ENCODE results near the gene SVOP.
"Not testable (repeated sequence)": the region's sequence is repeated elsewhere in the genome, so short reads cannot be mapped to it uniquely, and the experiment has no call there.

Gene SVOP

DNA sequence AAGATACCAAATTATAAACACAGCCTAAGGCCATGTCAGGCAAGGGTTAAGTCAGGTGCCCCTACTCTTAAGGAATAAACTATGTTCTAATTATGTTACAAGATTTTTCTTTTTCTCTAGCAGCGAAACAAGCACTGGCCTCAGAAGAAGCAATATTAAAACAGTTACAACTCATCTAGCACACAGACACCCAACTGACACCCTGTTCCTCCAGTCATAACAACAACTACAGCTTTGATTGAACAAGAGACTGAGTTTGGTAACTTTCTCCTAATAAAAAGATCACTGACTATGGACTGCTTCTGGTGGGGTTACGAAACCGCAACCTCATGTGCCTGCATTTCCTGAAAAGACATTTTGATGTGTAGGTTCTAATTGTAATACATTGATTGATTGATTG, 144.3 kb downstream of the SVOP start:
- TF ChIP-seq, protein P1, sequence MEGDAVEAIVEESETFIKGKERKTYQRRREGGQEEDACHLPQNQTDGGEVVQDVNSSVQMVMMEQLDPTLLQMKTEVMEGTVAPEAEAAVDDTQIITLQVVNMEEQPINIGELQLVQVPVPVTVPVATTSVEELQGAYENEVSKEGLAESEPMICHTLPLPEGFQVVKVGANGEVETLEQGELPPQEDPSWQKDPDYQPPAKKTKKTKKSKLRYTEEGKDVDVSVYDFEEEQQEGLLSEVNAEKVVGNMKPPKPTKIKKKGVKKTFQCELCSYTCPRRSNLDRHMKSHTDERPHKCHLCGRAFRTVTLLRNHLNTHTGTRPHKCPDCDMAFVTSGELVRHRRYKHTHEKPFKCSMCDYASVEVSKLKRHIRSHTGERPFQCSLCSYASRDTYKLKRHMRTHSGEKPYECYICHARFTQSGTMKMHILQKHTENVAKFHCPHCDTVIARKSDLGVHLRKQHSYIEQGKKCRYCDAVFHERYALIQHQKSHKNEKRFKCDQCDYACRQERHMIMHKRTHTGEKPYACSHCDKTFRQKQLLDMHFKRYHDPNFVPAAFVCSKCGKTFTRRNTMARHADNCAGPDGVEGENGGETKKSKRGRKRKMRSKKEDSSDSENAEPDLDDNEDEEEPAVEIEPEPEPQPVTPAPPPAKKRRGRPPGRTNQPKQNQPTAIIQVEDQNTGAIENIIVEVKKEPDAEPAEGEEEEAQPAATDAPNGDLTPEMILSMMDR (IDR thresholded peaks at IDR 0.05; ENCODE audit: insufficient read depth, low read depth, low read length, missing control alignments) = no peak
- DNase-seq (ENCODE audit: low read depth) = no peak

DNA sequence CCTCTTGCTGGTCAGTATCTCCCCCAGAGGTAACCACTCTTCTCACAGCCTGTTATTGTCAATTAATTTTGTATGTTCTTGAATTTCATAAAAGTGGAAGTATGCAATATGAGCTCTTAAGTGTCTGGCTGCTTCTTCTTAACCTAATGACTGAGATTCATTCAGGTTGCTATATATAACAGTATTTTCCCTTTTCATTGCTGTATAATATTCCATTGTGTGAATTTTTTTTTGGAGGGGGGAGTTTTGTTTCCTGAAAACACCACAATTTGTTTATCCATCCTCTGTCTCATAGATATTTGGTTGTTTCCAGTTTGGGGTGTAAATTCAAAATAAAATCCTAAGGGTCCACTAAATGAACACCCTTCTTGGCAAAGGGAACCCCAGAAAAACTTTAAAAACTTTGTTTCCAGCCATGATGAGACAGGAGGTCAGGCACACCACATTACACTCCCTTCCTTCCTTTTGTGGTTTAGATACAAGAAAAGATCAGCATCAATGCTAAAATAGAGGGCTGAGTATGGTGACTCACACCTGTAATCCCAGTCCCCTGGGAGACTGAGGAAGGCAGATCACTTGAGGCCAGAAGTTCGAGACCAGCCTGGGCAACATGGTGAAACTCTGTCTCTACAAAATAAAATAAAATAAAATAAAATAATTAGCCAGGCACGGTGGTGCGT, 145.0 kb downstream of the SVOP start:
- DNase-seq (ENCODE audit: low read depth) = no peak
- H3K4me3 ChIP-seq (ENCODE audit: low read depth, low read length) = no peak overlapping the region
- TF ChIP-seq, protein P1 (IDR thresholded peaks at IDR 0.05; ENCODE audit: insufficient read depth, low read depth, low read length, missing control alignments) = no peak

More for the DNA sequence above, 144.3 kb downstream of the SVOP start:
- no peak overlapping the region for H3K4me3 ChIP-seq (ENCODE audit: low read depth, low read length)

DNA sequence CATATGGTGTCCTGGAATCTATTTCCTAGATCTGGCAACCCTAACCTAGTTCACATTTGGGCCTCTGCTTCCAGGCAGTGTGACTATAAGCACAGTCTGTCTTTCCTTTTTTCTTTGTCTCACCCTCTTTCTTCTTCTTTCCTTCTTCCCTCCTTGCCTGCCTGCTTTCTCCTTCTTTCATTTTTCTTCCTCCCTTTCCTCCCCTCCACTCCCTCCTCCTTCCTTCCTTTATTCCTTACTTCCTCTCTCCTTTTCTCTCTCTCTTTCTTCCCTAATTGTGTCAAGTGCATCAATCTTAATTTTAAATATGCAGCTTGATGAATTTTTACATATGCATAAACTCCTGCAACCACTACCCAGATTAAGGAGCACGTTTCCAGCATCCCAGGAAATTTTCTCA, 145.6 kb downstream of the SVOP start:
- TF ChIP-seq, protein P1 (IDR thresholded peaks at IDR 0.05; ENCODE audit: insufficient read depth, low read depth, low read length, missing control alignments) = no peak
- no peak for DNase-seq (ENCODE audit: low read depth)
- no peak overlapping the region for H3K4me3 ChIP-seq (ENCODE audit: low read depth, low read length)

DNA sequence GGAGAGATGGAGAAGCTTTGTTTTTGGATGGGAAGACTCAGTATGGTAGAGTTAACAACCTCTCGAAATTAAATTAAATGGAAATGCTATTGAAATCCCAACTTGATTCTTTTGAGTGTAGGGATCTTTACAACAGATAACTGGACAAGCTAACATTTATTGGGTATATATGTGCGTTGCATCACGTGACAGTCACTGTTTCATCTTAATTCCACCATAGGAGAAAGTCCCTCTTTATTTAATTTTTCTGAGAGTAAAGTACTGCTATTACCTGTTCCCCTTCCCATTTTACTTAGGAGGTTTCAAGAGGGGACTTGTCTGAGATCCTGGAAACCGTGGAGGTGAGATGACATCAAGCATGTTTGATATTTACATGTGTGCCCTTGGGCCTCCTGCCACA, 152.1 kb downstream of the SVOP start:
- DNase-seq (ENCODE audit: low read depth) = no peak
- TF ChIP-seq, protein P1 (IDR thresholded peaks at IDR 0.05; ENCODE audit: insufficient read depth, low read depth, low read length, missing control alignments) = no peak
- H3K4me3 ChIP-seq (ENCODE audit: low read depth, low read length) = no peak overlapping the region

DNA sequence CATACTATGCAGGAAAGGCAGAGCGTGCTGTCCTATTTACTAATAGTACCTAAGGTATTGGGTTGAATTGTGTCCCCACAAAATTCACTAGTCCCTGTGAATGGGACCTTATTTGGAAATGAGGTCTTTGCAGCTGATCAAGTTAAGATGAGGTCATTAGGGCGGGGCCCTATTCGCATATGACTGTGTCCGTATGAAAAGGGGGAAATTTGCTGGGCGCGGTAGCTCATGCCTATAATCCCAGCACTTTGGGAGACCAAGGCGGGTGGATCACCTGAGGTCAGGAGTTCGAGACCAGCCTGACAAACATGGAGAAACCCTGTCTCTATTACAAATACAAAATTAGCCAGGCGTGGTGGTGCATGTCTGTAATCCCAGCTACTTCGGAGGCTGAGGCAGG, 154.8 kb downstream of the SVOP start:
- not testable (repeated sequence) for H3K4me3 ChIP-seq (ENCODE audit: low read depth, low read length); DNase-seq (ENCODE audit: low read depth)

DNA sequence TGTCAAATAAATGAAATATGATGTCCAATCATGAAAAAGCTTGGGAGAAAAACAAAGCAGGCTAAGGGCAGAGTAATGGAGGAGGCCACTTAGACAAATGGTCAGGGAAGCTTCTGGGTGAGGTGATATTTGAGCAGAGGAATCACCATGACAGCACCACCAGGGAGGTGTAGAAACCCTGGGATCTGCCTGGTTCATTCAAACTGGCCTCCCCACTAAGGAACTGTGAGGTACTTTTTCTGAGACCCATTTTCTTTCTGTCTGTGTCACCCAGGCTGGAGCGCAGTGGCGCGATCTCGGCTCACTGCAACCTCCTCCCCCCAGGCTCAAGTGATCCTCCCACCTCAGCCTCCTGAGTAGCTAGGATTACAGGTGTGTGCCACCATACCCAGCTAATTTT, 155.7 kb downstream of the SVOP start:
- TF ChIP-seq, protein P1 (IDR thresholded peaks at IDR 0.05; ENCODE audit: insufficient read depth, low read depth, low read length, missing control alignments) = no peak
- H3K4me3 ChIP-seq (ENCODE audit: low read depth, low read length) = no peak overlapping the region
- DNase-seq (ENCODE audit: low read depth) = no peak

DNA sequence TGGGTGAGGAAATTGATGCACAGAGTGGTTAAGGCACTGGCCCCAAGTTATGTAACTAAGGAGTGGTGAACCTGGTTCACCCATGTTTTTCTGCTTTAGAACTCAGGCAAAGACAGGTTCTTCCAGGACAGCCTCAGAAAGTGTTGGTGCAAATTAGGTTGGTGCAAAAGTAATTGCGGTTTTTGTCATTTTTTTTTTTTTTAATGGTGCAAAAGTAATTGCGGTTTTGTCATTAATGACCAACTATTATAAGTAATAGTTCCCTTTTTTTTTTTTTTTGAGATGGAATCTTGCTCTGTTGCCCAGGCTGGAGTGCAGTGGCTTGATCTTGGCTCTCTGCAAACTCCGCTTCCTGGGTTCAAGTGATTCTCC, 158.3 kb downstream of the SVOP start:
- TF ChIP-seq, protein P1 (IDR thresholded peaks at IDR 0.05; ENCODE audit: insufficient read depth, low read depth, low read length, missing control alignments) = no peak
- no peak overlapping the region for H3K4me3 ChIP-seq (ENCODE audit: low read depth, low read length)
- DNase-seq (ENCODE audit: low read depth) = no peak
